ENCODE results near the gene DGKG.

DGKG gene

DNA sequence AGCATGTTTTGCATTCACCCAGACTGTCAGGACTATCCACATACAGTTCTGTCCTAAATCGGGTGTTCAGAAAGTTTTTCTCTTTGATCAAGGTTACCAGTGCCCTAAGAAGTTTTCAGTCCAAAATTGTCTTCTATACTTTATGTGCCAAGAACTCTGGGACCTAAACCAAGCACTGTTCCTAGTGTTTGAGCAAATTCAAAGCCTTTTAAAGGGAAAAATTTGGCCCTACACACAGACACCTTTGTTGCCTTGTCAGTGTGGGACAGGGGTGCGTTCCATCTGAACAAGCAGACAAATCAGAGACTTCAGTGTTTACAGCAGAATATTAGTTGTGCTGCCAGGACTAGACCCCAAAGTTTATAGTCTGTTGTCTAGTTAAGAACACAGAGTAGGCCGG is 50.6 kb downstream of the DGKG start:
- Histone ChIP-seq H3K27me3 (ENCODE audit: control insufficient read depth, insufficient read depth, low read length) (no peaks in the 10 kb centered on the region), H3K36me3 (ENCODE audit: control insufficient read depth, insufficient read depth, low read length) (no peaks in the 10 kb centered on the region), H3K9ac (ENCODE audit: low read length) (no peak overlapping the region), H3K9me3 (ENCODE audit: control insufficient read depth, low read length) (no peaks in the 10 kb centered on the region), H3K4me3 (ENCODE audit: low read length) (no peak overlapping the region), H3K4me1 (ENCODE audit: control insufficient read depth, insufficient read depth, low read length) (no peaks in the 10 kb centered on the region)

GRCh38 chr3:186308549-186308948 is 53.5 kb downstream of the DGKG start:
- peaks cover 10% of the 10 kb centered on the region for H3K27me3 ChIP-seq (ENCODE audit: control insufficient read depth, insufficient read depth, low read length)
- no peak overlapping the region for H3K4me3 ChIP-seq (ENCODE audit: low read length)
- H3K4me1 ChIP-seq (ENCODE audit: control insufficient read depth, insufficient read depth, low read length): no peaks in the 10 kb centered on the region
- no peak overlapping the region for H3K9ac ChIP-seq (ENCODE audit: low read length)
- H3K9me3 ChIP-seq (ENCODE audit: control insufficient read depth, low read length): no peaks in the 10 kb centered on the region
- no peaks in the 10 kb centered on the region for H3K36me3 ChIP-seq (ENCODE audit: control insufficient read depth, insufficient read depth, low read length)

- Histone ChIP-seq H3K9ac (ENCODE audit: low read length) (no peak overlapping the region), H3K9me3 (ENCODE audit: control insufficient read depth, low read length) (no peaks in the 10 kb centered on the region), H3K4me3 (ENCODE audit: low read length) (no peak overlapping the region), H3K36me3 (ENCODE audit: control insufficient read depth, insufficient read depth, low read length) (no peaks in the 10 kb centered on the region), H3K4me1 (ENCODE audit: control insufficient read depth, insufficient read depth, low read length) (no peaks in the 10 kb centered on the region), H3K27me3 (ENCODE audit: control insufficient read depth, insufficient read depth, low read length) (peaks cover 12% of the 10 kb centered on the region)
Measured at GRCh38 chr3:186307594-186308221, 54.3 kb downstream of the DGKG start.

DNA sequence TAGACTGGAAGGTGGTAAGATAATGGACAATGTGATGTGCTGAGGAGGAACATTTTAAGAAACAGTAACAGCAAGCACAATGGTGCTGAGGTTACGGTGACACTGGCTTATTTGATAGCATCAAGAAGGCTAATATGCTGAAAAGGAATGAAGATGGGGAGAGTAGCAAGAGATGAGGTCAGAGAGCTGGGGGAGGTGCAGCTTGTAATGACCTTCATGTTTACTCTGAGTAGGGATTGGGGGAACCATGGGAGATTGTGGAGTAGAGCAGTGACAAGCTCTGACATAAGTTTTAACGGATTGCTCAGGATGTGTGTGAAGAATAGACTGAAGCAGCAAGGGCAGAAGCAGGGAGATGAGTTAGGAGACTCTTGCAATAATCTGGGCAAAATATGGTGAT is 56.7 kb downstream of the DGKG start:
- Histone ChIP-seq H3K36me3 (ENCODE audit: control insufficient read depth, insufficient read depth, low read length) (no peaks in the 10 kb centered on the region), H3K27me3 (ENCODE audit: control insufficient read depth, insufficient read depth, low read length) (peaks cover 13% of the 10 kb centered on the region)

GRCh38 chr3:186303965-186304364 is 58.1 kb downstream of the DGKG start:
- no peak overlapping the region for H3K9ac ChIP-seq (ENCODE audit: low read length)
- no peak overlapping the region for H3K4me3 ChIP-seq (ENCODE audit: low read length)
- peaks cover 17% of the 10 kb centered on the region for H3K27me3 ChIP-seq (ENCODE audit: control insufficient read depth, insufficient read depth, low read length)
- H3K36me3 ChIP-seq (ENCODE audit: control insufficient read depth, insufficient read depth, low read length): no peaks in the 10 kb centered on the region
- H3K9me3 ChIP-seq (ENCODE audit: control insufficient read depth, low read length): no peaks in the 10 kb centered on the region
- H3K4me1 ChIP-seq (ENCODE audit: control insufficient read depth, insufficient read depth, low read length): no peaks in the 10 kb centered on the region

More for the DNA sequence above, 56.7 kb downstream of the DGKG start:
- Histone ChIP-seq H3K9me3 (ENCODE audit: control insufficient read depth, low read length) (no peaks in the 10 kb centered on the region), H3K9ac (ENCODE audit: low read length) (no peak overlapping the region), H3K4me3 (ENCODE audit: low read length) (no peak overlapping the region), H3K4me1 (ENCODE audit: control insufficient read depth, insufficient read depth, low read length) (no peaks in the 10 kb centered on the region)

GRCh38 chr3:186299327-186299726 is 62.7 kb downstream of the DGKG start:
- Histone ChIP-seq H3K27me3 (ENCODE audit: control insufficient read depth, insufficient read depth, low read length) (peaks cover 14% of the 10 kb centered on the region), H3K4me1 (ENCODE audit: control insufficient read depth, insufficient read depth, low read length) (no peaks in the 10 kb centered on the region), H3K4me3 (ENCODE audit: low read length) (no peak overlapping the region), H3K9ac (ENCODE audit: low read length) (no peak overlapping the region), H3K9me3 (ENCODE audit: control insufficient read depth, low read length) (no peaks in the 10 kb centered on the region), H3K36me3 (ENCODE audit: control insufficient read depth, insufficient read depth, low read length) (no peaks in the 10 kb centered on the region)

DNA sequence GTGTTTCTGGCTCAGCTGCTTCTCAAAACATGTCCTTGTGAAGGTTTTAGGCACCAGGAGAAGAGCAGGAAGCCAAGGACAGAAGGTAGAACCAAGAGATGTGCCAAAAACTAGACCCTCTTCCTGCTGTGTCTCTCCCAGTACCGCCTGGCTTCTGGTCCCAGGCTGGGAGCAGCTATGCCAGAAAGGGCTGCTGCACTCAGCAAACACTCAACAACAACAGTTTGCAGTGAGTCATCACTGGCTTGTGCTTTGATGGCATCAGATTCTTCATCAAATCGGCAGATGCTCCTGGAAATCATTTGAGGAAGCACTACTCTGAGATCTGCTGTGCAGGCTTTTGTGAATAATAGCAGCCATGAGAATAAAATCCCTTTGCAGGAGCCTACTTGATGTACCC is 63.2 kb downstream of the DGKG start:
- H3K27me3 ChIP-seq (ENCODE audit: control insufficient read depth, insufficient read depth, low read length): peaks cover 10% of the 10 kb centered on the region
- no peaks in the 10 kb centered on the region for H3K4me1 ChIP-seq (ENCODE audit: control insufficient read depth, insufficient read depth, low read length)
- no peak overlapping the region for H3K4me3 ChIP-seq (ENCODE audit: low read length)
- no peaks in the 10 kb centered on the region for H3K36me3 ChIP-seq (ENCODE audit: control insufficient read depth, insufficient read depth, low read length)
- H3K9me3 ChIP-seq (ENCODE audit: control insufficient read depth, low read length): no peaks in the 10 kb centered on the region
- no peak overlapping the region for H3K9ac ChIP-seq (ENCODE audit: low read length)

DNA sequence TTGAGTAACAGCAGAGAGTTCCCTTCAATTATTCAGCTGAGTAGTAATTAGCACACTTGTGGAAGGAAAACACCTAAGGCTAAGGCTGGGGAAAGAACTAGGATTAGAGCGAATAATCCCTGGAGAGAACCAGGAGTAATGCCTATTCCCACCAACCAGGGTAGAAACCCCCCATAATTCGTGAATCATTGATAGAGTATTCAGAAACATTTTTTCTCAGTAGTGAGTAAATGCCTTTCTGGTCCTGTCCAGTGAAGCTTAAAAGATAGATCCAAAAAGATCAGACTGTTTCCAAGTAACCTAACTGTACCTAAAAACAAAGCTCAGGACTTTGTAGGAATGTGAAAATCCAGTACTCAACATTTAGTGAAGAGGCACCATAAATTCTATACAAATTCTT is 71.2 kb downstream of the DGKG start:
- H3K4me1 ChIP-seq (ENCODE audit: control insufficient read depth, insufficient read depth, low read length): no peaks in the 10 kb centered on the region
- H3K36me3 ChIP-seq (ENCODE audit: control insufficient read depth, insufficient read depth, low read length): no peaks in the 10 kb centered on the region
- H3K27me3 ChIP-seq (ENCODE audit: control insufficient read depth, insufficient read depth, low read length): no peaks in the 10 kb centered on the region
- no peak overlapping the region for H3K4me3 ChIP-seq (ENCODE audit: low read length)
- no peaks in the 10 kb centered on the region for H3K9me3 ChIP-seq (ENCODE audit: control insufficient read depth, low read length)
- H3K9ac ChIP-seq (ENCODE audit: low read length): no peak overlapping the region

- Histone ChIP-seq H3K4me3 (ENCODE audit: low read length) (no peak overlapping the region), H3K9ac (ENCODE audit: low read length) (no peak overlapping the region), H3K4me1 (ENCODE audit: control insufficient read depth, insufficient read depth, low read length) (no peaks in the 10 kb centered on the region), H3K27me3 (ENCODE audit: control insufficient read depth, insufficient read depth, low read length) (no peaks in the 10 kb centered on the region), H3K36me3 (ENCODE audit: control insufficient read depth, insufficient read depth, low read length) (no peaks in the 10 kb centered on the region), H3K9me3 (ENCODE audit: control insufficient read depth, low read length) (no peaks in the 10 kb centered on the region)
Measured at GRCh38 chr3:186287711-186288110, 74.3 kb downstream of the DGKG start.

GRCh38 chr3:186286114-186286513 is 75.9 kb downstream of the DGKG start:
- H3K9ac ChIP-seq (ENCODE audit: low read length): no peak overlapping the region
- no peaks in the 10 kb centered on the region for H3K4me1 ChIP-seq (ENCODE audit: control insufficient read depth, insufficient read depth, low read length)
- H3K36me3 ChIP-seq (ENCODE audit: control insufficient read depth, insufficient read depth, low read length): no peaks in the 10 kb centered on the region
- H3K9me3 ChIP-seq (ENCODE audit: control insufficient read depth, low read length): no peaks in the 10 kb centered on the region
- no peak overlapping the region for H3K4me3 ChIP-seq (ENCODE audit: low read length)
- no peaks in the 10 kb centered on the region for H3K27me3 ChIP-seq (ENCODE audit: control insufficient read depth, insufficient read depth, low read length)

DNA sequence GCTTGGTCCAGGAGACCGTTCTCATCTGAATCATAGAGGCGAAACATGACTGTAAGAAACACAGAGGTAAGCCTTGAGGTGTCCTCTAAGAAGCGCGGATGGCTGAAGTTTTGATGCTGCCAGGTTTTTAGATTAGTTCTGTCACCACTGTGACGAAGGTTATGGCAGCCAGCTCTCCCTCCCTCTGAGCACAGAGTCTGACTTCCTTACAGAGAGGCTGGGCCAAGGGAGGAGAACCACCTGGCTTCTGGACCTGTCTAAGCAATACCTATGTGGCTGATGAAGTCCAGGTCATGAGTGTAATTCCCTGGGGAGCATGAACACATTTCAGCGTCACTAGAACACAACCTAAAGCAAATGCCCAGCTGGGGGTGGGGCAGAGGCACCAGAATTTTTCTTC is 77.4 kb downstream of the DGKG start:
- Histone ChIP-seq H3K36me3 (ENCODE audit: control insufficient read depth, insufficient read depth, low read length) (no peaks in the 10 kb centered on the region), H3K27me3 (ENCODE audit: control insufficient read depth, insufficient read depth, low read length) (no peaks in the 10 kb centered on the region), H3K9me3 (ENCODE audit: control insufficient read depth, low read length) (no peaks in the 10 kb centered on the region), H3K9ac (ENCODE audit: low read length) (no peak overlapping the region), H3K4me1 (ENCODE audit: control insufficient read depth, insufficient read depth, low read length) (no peaks in the 10 kb centered on the region), H3K4me3 (ENCODE audit: low read length) (no peak overlapping the region)

- Histone ChIP-seq H3K9me3 (ENCODE audit: control insufficient read depth, low read length) (no peaks in the 10 kb centered on the region), H3K36me3 (ENCODE audit: control insufficient read depth, insufficient read depth, low read length) (no peaks in the 10 kb centered on the region), H3K4me1 (ENCODE audit: control insufficient read depth, insufficient read depth, low read length) (no peaks in the 10 kb centered on the region), H3K9ac (ENCODE audit: low read length) (no peak overlapping the region), H3K4me3 (ENCODE audit: low read length) (no peak overlapping the region), H3K27me3 (ENCODE audit: control insufficient read depth, insufficient read depth, low read length) (no peaks in the 10 kb centered on the region)
Measured at GRCh38 chr3:186284349-186284652, 77.7 kb downstream of the DGKG start.

- H3K36me3 ChIP-seq (ENCODE audit: control insufficient read depth, insufficient read depth, low read length): no peaks in the 10 kb centered on the region
- H3K27me3 ChIP-seq (ENCODE audit: control insufficient read depth, insufficient read depth, low read length): no peaks in the 10 kb centered on the region
- H3K9me3 ChIP-seq (ENCODE audit: control insufficient read depth, low read length): no peaks in the 10 kb centered on the region
- no peak overlapping the region for H3K4me3 ChIP-seq (ENCODE audit: low read length)
- H3K9ac ChIP-seq (ENCODE audit: low read length): no peak overlapping the region
- peaks cover 2% of the 10 kb centered on the region for H3K4me1 ChIP-seq (ENCODE audit: control insufficient read depth, insufficient read depth, low read length)
Measured at GRCh38 chr3:186283651-186284348, 78.2 kb downstream of the DGKG start.
